GM12878 (cell line): ENCODE measurements around the gene CDK5R1.

Experiments
- CHD1 ChIP-seq: IDR thresholded peaks from 2 replicates; pipeline ENCODE4 v1.6.1; 2012; ENCODE audit warnings: low read depth, low read length, improper control_type of control experiment
- CREM ChIP-seq: IDR thresholded peaks from 2 replicates; pipeline ENCODE4 v1.6.1; 2014; ENCODE audit warnings: antibody characterized with exemption, low read depth
- CTCF ChIP-seq, 3 experiments: IDR thresholded peaks in 2 of 3; conservative IDR thresholded peaks in 1 of 3; 2 replicates each; pipeline ENCODE4 v1.5.1; 2011; ENCODE audit warnings: low read depth in 3 of 3, low read length in 3 of 3, mild to moderate bottlenecking in 3 of 3, control low read depth in 2 of 3, moderate library complexity in 2 of 3, inconsistent platforms in 1 of 3, mixed read lengths in 1 of 3; ENCODE audit not compliant: control insufficient read depth in 2 of 3, insufficient read depth in 1 of 3; ENCODE audit errors: extremely low read depth in 1 of 3
- ZZZ3 ChIP-seq: IDR thresholded peaks from 2 replicates; pipeline ENCODE4 v1.6.1; 2011; ENCODE audit warnings: low read depth; ENCODE audit not compliant: control insufficient read depth, insufficient read length

GRCh38 chr17:32493571-32493970 lies 6.8 kb downstream of the CDK5R1 start:
- TF ChIP-seq CREM (no peak), CTCF (IDR thresholded peaks at IDR 0.05 in 2 of 3, conservative IDR thresholded peaks at IDR 0.05 in 1 of 3; ENCODE audit: control insufficient read depth in 2 of 3, extremely low read depth in 1 of 3, insufficient read depth in 1 of 3, low read depth in 3 of 3, low read length in 3 of 3) (no peak), CHD1 (no peak), ZZZ3 (no peak)
